Activated naive CD4-positive, alpha-beta T cell treated with anti-CD3 and anti-CD28 coated beads, Interleukin-2, amount 10 ng/mL, durations not matched to agents 7 days and 5 days (primary cell): ENCODE data around the gene ACSF3.

Experiments used
- CTCF ChIA-PET: fragments of 350-600 bp; sonication (Branson Sonifier 250); formaldehyde crosslinking; loops from one replicate; lab custom pipeline; 2021; ENCODE audit warnings: antibody characterized with exemption; lab: Charles Lee
- DNase-seq: peaks from one replicate; pipeline ENCODE4 v3.0.0-alpha.2; 2020
- H3K27ac Mint-ChIP-seq: one replicate; pipeline ENCODE4 v1.8.0; 2021; ENCODE audit warnings: mild to moderate bottlenecking, moderate library complexity, mixed read lengths
- H3K27me3 Mint-ChIP-seq: one replicate; pipeline ENCODE4 v1.8.0; 2021; ENCODE audit warnings: mild to moderate bottlenecking, mixed read lengths
- H3K36me3 Mint-ChIP-seq: one replicate; pipeline ENCODE4 v1.8.0; 2021; ENCODE audit warnings: mixed read lengths
- H3K4me1 Mint-ChIP-seq: one replicate; pipeline ENCODE4 v1.8.0; 2021; ENCODE audit warnings: mixed read lengths
- H3K4me3 Mint-ChIP-seq: one replicate; pipeline ENCODE4 v1.8.0; 2021; ENCODE audit warnings: mild to moderate bottlenecking, moderate library complexity, mixed read lengths
- H3K9me3 Mint-ChIP-seq: one replicate; pipeline ENCODE4 v1.8.0; 2021; ENCODE audit warnings: mixed read lengths

Gene ACSF3

GRCh38 chr16:89120921-89121351 lies 27.3 kb downstream of the ACSF3 start:
- Mint-ChIP-seq H3K4me3 (no peak overlapping the region), H3K27me3 (no peaks in the 10 kb centered on the region), H3K4me1 (peaks cover 48% of the 10 kb centered on the region), H3K9me3 (no peaks in the 10 kb centered on the region), H3K27ac (peak overlapping the region; percentile 58), H3K36me3 (peaks cover 57% of the 10 kb centered on the region)
- no peak for DNase-seq
- CTCF ChIA-PET, result no interaction called here

DNA sequence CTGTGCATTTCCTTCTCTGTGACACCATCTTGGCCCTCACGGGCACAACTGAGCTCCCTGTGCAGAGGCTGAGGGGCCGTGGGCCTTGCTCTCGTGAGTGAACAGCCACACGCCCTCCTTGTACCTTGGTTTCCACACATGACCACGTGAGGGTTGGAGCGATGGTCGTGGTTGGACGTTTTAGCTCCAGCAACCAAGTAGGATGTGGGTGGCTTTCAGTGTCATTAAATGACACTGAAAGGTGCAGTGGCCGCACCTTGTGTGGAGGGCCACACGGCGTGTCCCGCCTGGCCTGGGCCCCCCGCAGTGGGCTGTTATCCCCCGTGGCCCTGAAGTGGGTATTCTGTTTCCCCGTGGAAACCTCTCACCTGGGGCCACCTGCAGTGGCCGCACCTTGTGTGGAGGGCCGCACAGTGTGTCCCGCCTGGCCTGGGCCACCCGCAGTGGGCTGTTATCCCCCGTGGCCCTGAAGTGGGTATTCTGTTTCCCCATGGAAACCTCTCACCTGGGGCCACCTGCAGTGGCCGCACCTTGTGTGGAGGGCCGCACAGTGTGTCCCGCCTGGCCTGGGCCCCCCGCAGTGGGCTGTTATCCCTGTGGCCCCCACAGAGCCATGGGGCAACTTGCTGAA lies 28.2 kb downstream of the ACSF3 start:
- H3K9me3 Mint-ChIP-seq, result no peaks in the 10 kb centered on the region
- CTCF ChIA-PET, result no interaction called here
- peaks cover 40% of the 10 kb centered on the region for H3K4me1 Mint-ChIP-seq
- peak overlapping the region; percentile 86 for H3K27ac Mint-ChIP-seq
- no peak overlapping the region for H3K4me3 Mint-ChIP-seq
- no peaks in the 10 kb centered on the region for H3K27me3 Mint-ChIP-seq
- peaks cover 55% of the 10 kb centered on the region for H3K36me3 Mint-ChIP-seq
- DNase-seq, result no peak

GRCh38 chr16:89122322-89122851 lies 28.7 kb downstream of the ACSF3 start:
- Mint-ChIP-seq H3K9me3 (no peaks in the 10 kb centered on the region), H3K36me3 (peaks cover 52% of the 10 kb centered on the region), H3K27me3 (no peaks in the 10 kb centered on the region), H3K4me1 (peaks cover 35% of the 10 kb centered on the region), H3K27ac (peak overlapping the region; percentile 86), H3K4me3 (no peak overlapping the region)
- CTCF ChIA-PET, result no interaction called here
- DNase-seq, result peak; percentile 84

- Mint-ChIP-seq H3K4me1 (peaks cover 32% of the 10 kb centered on the region), H3K36me3 (peaks cover 45% of the 10 kb centered on the region), H3K4me3 (no peak overlapping the region), H3K9me3 (no peaks in the 10 kb centered on the region), H3K27ac (peak overlapping the region; percentile 86), H3K27me3 (no peaks in the 10 kb centered on the region)
- no peak for DNase-seq
- CTCF ChIA-PET, result no interaction called here
These were observed 29.6 kb downstream of the ACSF3 start for GRCh38 chr16:89123001-89123830.

- CTCF ChIA-PET, result no interaction called here
- peaks cover 29% of the 10 kb centered on the region for H3K4me1 Mint-ChIP-seq
- no peak for DNase-seq
- H3K9me3 Mint-ChIP-seq, result no peaks in the 10 kb centered on the region
- H3K27ac Mint-ChIP-seq, result peak overlapping the region; percentile 49
- H3K27me3 Mint-ChIP-seq, result no peaks in the 10 kb centered on the region
- no peak overlapping the region for H3K4me3 Mint-ChIP-seq
- H3K36me3 Mint-ChIP-seq, result peaks cover 46% of the 10 kb centered on the region
These were observed 30.1 kb downstream of the ACSF3 start for GRCh38 chr16:89123831-89124100.

DNA sequence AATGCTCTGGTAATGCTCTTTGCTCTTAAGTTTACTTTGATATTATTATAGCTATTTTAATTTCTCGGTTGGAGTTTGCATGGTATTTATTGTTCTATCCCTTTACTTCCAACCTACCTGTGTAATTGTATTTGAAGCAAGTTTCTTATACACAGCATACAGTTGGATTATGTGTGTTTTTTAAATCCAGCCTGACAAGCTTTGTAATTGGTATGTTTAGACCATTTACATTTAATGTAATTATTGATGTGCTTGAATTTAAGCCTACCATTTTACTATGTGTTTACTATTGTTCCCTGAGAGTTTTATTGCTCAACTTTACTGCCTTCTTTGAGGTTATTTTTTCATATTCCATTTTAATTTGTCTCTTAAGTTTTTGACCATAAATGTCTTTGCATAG lies 35.7 kb downstream of the ACSF3 start:
- H3K4me3 Mint-ChIP-seq, result no peak overlapping the region
- CTCF ChIA-PET, result no interaction called here
- H3K27me3 Mint-ChIP-seq, result no peaks in the 10 kb centered on the region
- peaks cover 50% of the 10 kb centered on the region for H3K36me3 Mint-ChIP-seq
- H3K4me1 Mint-ChIP-seq, result peaks cover 2% of the 10 kb centered on the region
- DNase-seq, result no peak
- H3K9me3 Mint-ChIP-seq, result no peaks in the 10 kb centered on the region
- no peak overlapping the region for H3K27ac Mint-ChIP-seq

GRCh38 chr16:89130448-89130847 lies 36.8 kb downstream of the ACSF3 start:
- peaks cover 44% of the 10 kb centered on the region for H3K36me3 Mint-ChIP-seq
- H3K27ac Mint-ChIP-seq, result no peak overlapping the region
- DNase-seq, result no peak
- peaks cover 3% of the 10 kb centered on the region for H3K4me1 Mint-ChIP-seq
- CTCF ChIA-PET, result no interaction called here
- H3K9me3 Mint-ChIP-seq, result no peaks in the 10 kb centered on the region
- H3K27me3 Mint-ChIP-seq, result no peaks in the 10 kb centered on the region
- H3K4me3 Mint-ChIP-seq, result no peak overlapping the region

- Mint-ChIP-seq H3K9me3 (no peaks in the 10 kb centered on the region), H3K27ac (no peak overlapping the region), H3K4me3 (no peak overlapping the region), H3K36me3 (peaks cover 41% of the 10 kb centered on the region), H3K27me3 (no peaks in the 10 kb centered on the region), H3K4me1 (peaks cover 3% of the 10 kb centered on the region)
- CTCF ChIA-PET, result no interaction called here
- no peak for DNase-seq
These were observed 38.1 kb downstream of the ACSF3 start for GRCh38 chr16:89131783-89132182.

- Mint-ChIP-seq H3K4me1 (peaks cover 3% of the 10 kb centered on the region), H3K27ac (no peak overlapping the region), H3K4me3 (no peak overlapping the region), H3K36me3 (peaks cover 39% of the 10 kb centered on the region), H3K27me3 (no peaks in the 10 kb centered on the region), H3K9me3 (no peaks in the 10 kb centered on the region)
- no peak for DNase-seq
- CTCF ChIA-PET, result interaction anchor here (1.6 kb wide), 1 partner anchor 12 kb away, joined by 3 read pairs; no protein-coding TSS in a partner anchor
These were observed 38.7 kb downstream of the ACSF3 start for GRCh38 chr16:89132194-89133005.

GRCh38 chr16:89133457-89134127 lies 39.9 kb downstream of the ACSF3 start:
- CTCF ChIA-PET, result interaction anchor here (1.6 kb wide), 1 partner anchor 11 kb away, joined by 3 read pairs; no protein-coding TSS in a partner anchor
- H3K27ac Mint-ChIP-seq, result no peak overlapping the region
- peaks cover 3% of the 10 kb centered on the region for H3K4me1 Mint-ChIP-seq
- H3K9me3 Mint-ChIP-seq, result no peaks in the 10 kb centered on the region
- H3K27me3 Mint-ChIP-seq, result no peaks in the 10 kb centered on the region
- no peak for DNase-seq
- H3K4me3 Mint-ChIP-seq, result no peak overlapping the region
- H3K36me3 Mint-ChIP-seq, result peaks cover 37% of the 10 kb centered on the region

- Mint-ChIP-seq H3K4me3 (no peak overlapping the region), H3K9me3 (no peaks in the 10 kb centered on the region), H3K27ac (no peak overlapping the region), H3K27me3 (no peaks in the 10 kb centered on the region), H3K36me3 (peaks cover 30% of the 10 kb centered on the region), H3K4me1 (peaks cover 3% of the 10 kb centered on the region)
- CTCF ChIA-PET, result no interaction called here
- DNase-seq, result no peak
These were observed 40.6 kb downstream of the ACSF3 start for GRCh38 chr16:89134269-89134668.

DNA sequence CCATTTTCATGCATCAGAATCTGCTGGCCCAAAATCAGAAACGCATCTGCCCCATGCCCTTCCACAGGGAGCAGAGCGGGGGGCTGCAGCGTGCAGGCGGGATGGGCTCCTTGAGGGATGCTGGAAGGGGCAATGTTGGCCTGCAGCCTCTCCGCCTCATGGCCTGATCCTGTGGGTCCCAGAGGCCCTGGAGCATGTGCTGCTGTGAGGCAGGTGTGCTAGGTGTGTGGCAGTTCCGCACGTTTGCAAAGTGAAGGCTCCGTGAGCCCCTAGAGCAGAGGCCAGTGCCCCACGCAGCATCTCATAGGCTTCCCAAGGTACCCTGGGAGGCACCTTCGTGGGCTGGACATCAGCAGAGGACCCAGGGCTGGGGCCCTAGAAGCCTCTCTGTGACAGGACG lies 41.5 kb downstream of the ACSF3 start:
- H3K9me3 Mint-ChIP-seq, result no peaks in the 10 kb centered on the region
- peaks cover 22% of the 10 kb centered on the region for H3K36me3 Mint-ChIP-seq
- peaks cover 3% of the 10 kb centered on the region for H3K4me1 Mint-ChIP-seq
- CTCF ChIA-PET, result no interaction called here
- no peak overlapping the region for H3K4me3 Mint-ChIP-seq
- no peaks in the 10 kb centered on the region for H3K27me3 Mint-ChIP-seq
- no peak overlapping the region for H3K27ac Mint-ChIP-seq
- DNase-seq, result no peak

GRCh38 chr16:89135971-89136765 lies 42.5 kb downstream of the ACSF3 start:
- H3K9me3 Mint-ChIP-seq, result no peaks in the 10 kb centered on the region
- H3K36me3 Mint-ChIP-seq, result peaks cover 17% of the 10 kb centered on the region
- CTCF ChIA-PET, result no interaction called here
- H3K4me3 Mint-ChIP-seq, result no peak overlapping the region
- H3K27me3 Mint-ChIP-seq, result no peaks in the 10 kb centered on the region
- DNase-seq, result no peak
- no peak overlapping the region for H3K27ac Mint-ChIP-seq
- peaks cover 3% of the 10 kb centered on the region for H3K4me1 Mint-ChIP-seq
